Uterus (tissue), 2 donors: Measurements from ENCODE around the gene AGTR1.

ENCODE experiments used
- POLR2A ChIP-seq, 2 donors: fragments of 450-650 bp; IDR thresholded peaks; one replicate each; pipeline ENCODE4 v1.6.1; 2016; ENCODE audit warnings: antibody characterized with exemption in 2 of 2, mild to moderate bottlenecking in 1 of 2, moderate library complexity in 1 of 2
- TF ChIP-seq, protein P1 (sequence below), 4 experiments: fragments of 200-600 bp in 2 of 4; fragments of 450-650 bp in 2 of 4; sonication (generic) in 2 of 4; IDR thresholded peaks; one replicate each; pipeline ENCODE4 v1.5.1; 2016 to 2019; ENCODE audit warnings: antibody characterized with exemption in 4 of 4, mild to moderate bottlenecking in 2 of 4, moderate library complexity in 1 of 4

DNA sequence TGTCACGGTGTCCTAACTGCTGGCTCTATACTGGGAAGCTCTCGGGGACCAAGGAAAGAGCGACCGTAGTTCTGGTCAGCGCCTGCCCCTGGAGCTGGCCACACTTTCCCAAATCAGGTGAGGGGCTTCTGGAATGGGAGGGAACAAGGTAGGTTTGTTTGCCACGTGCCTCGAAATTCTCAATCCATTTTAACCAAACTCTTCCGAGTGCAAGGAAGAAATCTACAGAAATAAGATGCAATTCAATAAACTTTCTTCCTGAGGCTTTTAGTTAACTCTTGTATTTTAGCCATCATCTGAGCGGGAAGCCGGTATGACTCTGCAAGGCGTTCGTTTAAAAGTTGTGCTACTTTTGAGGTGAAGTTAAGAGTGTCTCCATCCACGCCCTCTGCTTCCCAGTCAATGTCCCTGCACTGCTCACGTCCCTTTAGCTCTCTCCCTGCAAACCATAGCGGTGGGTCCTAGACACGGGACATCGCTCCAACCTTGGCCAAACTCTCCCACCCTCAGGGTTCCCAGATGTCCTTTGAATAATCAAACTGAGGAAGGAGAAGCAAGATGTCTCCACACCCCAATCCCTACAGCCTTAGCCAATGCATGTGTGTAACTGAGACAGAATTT, 597 bp downstream of the AGTR1 start:
- TF ChIP-seq, protein P1, sequence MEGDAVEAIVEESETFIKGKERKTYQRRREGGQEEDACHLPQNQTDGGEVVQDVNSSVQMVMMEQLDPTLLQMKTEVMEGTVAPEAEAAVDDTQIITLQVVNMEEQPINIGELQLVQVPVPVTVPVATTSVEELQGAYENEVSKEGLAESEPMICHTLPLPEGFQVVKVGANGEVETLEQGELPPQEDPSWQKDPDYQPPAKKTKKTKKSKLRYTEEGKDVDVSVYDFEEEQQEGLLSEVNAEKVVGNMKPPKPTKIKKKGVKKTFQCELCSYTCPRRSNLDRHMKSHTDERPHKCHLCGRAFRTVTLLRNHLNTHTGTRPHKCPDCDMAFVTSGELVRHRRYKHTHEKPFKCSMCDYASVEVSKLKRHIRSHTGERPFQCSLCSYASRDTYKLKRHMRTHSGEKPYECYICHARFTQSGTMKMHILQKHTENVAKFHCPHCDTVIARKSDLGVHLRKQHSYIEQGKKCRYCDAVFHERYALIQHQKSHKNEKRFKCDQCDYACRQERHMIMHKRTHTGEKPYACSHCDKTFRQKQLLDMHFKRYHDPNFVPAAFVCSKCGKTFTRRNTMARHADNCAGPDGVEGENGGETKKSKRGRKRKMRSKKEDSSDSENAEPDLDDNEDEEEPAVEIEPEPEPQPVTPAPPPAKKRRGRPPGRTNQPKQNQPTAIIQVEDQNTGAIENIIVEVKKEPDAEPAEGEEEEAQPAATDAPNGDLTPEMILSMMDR (IDR thresholded peaks at IDR 0.05) = no peak
- no peak for TF ChIP-seq POLR2A (IDR thresholded peaks at IDR 0.05)
